Type B pancreatic cell (in vitro differentiated cells): ENCODE results near the gene TCF19. TPM values are rescaled to one million over a fixed set of nuclear protein-coding genes. Genes with fewer than 3 reads are reported as not detected.
"Not testable (repeated sequence)": the region's sequence is repeated elsewhere in the genome, so short reads cannot be mapped to it uniquely, and the experiment has no call there.

ENCODE experiments used
- DNase-seq: peaks from one replicate; pipeline ENCODE4 v3.0.0; 2021; ENCODE audit warnings: mixed read lengths; ENCODE audit not compliant: unreplicated experiment; ENCODE audit errors: extremely low spot score
- H3K27ac Mint-ChIP-seq: 2 replicates; pipeline ENCODE4 v1.8.0; 2021; ENCODE audit warnings: mild to moderate bottlenecking, mixed read lengths
- H3K27me3 Mint-ChIP-seq: 2 replicates; pipeline ENCODE4 v1.8.0; 2021; ENCODE audit warnings: mixed read lengths
- H3K36me3 Mint-ChIP-seq: 2 replicates; pipeline ENCODE4 v1.8.0; 2021; ENCODE audit warnings: mixed read lengths
- H3K4me1 Mint-ChIP-seq: one replicate; pipeline ENCODE4 v1.8.0; 2021; ENCODE audit warnings: mixed read lengths; ENCODE audit not compliant: unreplicated experiment
- H3K4me3 Mint-ChIP-seq: 2 replicates; pipeline ENCODE4 v1.8.0; 2021; ENCODE audit warnings: mild to moderate bottlenecking, mixed read lengths
- H3K9me3 Mint-ChIP-seq: 2 replicates; pipeline ENCODE4 v1.8.0; 2021; ENCODE audit warnings: mixed read lengths
- CTCF ChIP-seq: fragments of 200-600 bp; sonication (generic); conservative IDR thresholded peaks from 2 replicates; pipeline ENCODE4 v1.5.0; 2021; ENCODE audit warnings: antibody characterized with exemption, mild to moderate bottlenecking
- total RNA-seq: library from RNA; stranded (reverse); gene quantifications from 2 replicates; pipeline ENCODE4 v1.2.1, GENCODE V29; 2021; ENCODE audit warnings: low replicate concordance

Gene TCF19
- total RNA-seq, 1 donor from 2014 or later = 18.9 TPM

GRCh38 chr6:31161216-31162126 lies 3.1 kb downstream of the TCF19 start:
- no peak overlapping the region for H3K4me3 Mint-ChIP-seq
- H3K4me1 Mint-ChIP-seq = peaks cover 21% of the 10 kb centered on the region
- no peak for TF ChIP-seq CTCF
- H3K27ac Mint-ChIP-seq = no peak overlapping the region
- no peaks in the 10 kb centered on the region for H3K9me3 Mint-ChIP-seq
- H3K36me3 Mint-ChIP-seq = peaks cover 4% of the 10 kb centered on the region
- no peaks in the 10 kb centered on the region for H3K27me3 Mint-ChIP-seq
- DNase-seq = no peak

GRCh38 chr6:31162463-31163165 lies 4.2 kb downstream of the TCF19 start:
- no peak for TF ChIP-seq CTCF
- H3K27me3 Mint-ChIP-seq = no peaks in the 10 kb centered on the region
- no peaks in the 10 kb centered on the region for H3K9me3 Mint-ChIP-seq
- DNase-seq = no peak
- no peak overlapping the region for H3K4me3 Mint-ChIP-seq
- H3K36me3 Mint-ChIP-seq = peaks cover 4% of the 10 kb centered on the region
- peaks cover 13% of the 10 kb centered on the region for H3K4me1 Mint-ChIP-seq
- H3K27ac Mint-ChIP-seq = no peak overlapping the region

- Mint-ChIP-seq H3K4me1 (peaks cover 10% of the 10 kb centered on the region), H3K27ac (no peak overlapping the region), H3K36me3 (peaks cover 4% of the 10 kb centered on the region), H3K4me3 (no peak overlapping the region), H3K27me3 (peaks cover 6% of the 10 kb centered on the region), H3K9me3 (no peaks in the 10 kb centered on the region)
- DNase-seq = no peak
- no peak for TF ChIP-seq CTCF
Observed at GRCh38 chr6:31163922-31164321, 5.5 kb downstream of the TCF19 start.

- not testable (repeated sequence) for DNase-seq, H3K4me3 Mint-ChIP-seq, H3K9me3 Mint-ChIP-seq, H3K36me3 Mint-ChIP-seq, H3K27ac Mint-ChIP-seq, H3K4me1 Mint-ChIP-seq
- peaks cover 13% of the 10 kb centered on the region for H3K27me3 Mint-ChIP-seq
Observed at GRCh38 chr6:31164475-31165063, 6.2 kb downstream of the TCF19 start.

GRCh38 chr6:31165064-31165832 lies 6.9 kb downstream of the TCF19 start:
- not testable (repeated sequence) for DNase-seq, H3K4me1 Mint-ChIP-seq, H3K4me3 Mint-ChIP-seq, H3K36me3 Mint-ChIP-seq, H3K9me3 Mint-ChIP-seq, H3K27ac Mint-ChIP-seq
- peaks cover 13% of the 10 kb centered on the region for H3K27me3 Mint-ChIP-seq

GRCh38 chr6:31165986-31166385 lies 7.6 kb downstream of the TCF19 start:
- Mint-ChIP-seq H3K4me3 (no peak overlapping the region), H3K36me3 (peaks cover 4% of the 10 kb centered on the region), H3K4me1 (peaks cover 4% of the 10 kb centered on the region), H3K27ac (no peak overlapping the region), H3K9me3 (no peaks in the 10 kb centered on the region), H3K27me3 (peaks cover 15% of the 10 kb centered on the region)
- TF ChIP-seq CTCF = no peak
- no peak for DNase-seq
